ENCODE results near the gene CUL4B. TPM values are rescaled to one million over a fixed set of nuclear protein-coding genes. Genes with fewer than 3 reads are reported as not detected.
"Not testable (repeated sequence)": the region's sequence is repeated elsewhere in the genome, so short reads cannot be mapped to it uniquely, and the experiment has no call there.

The CUL4B gene
- polyA plus RNA-seq, 5 donors: 48.0 to 79.7 (median 73.0) TPM

GRCh38 chrX:120536061-120536460 lies 24.7 kb downstream of the CUL4B start:
- DNase-seq: no peak

- no peak for DNase-seq
Observed at GRCh38 chrX:120534413-120535205, 26.2 kb downstream of the CUL4B start.

- DNase-seq: no peak
Observed at GRCh38 chrX:120522820-120523219, 37.9 kb downstream of the CUL4B start.

GRCh38 chrX:120517936-120518335 lies 42.8 kb downstream of the CUL4B start:
- no peak for DNase-seq

GRCh38 chrX:120514236-120514635 lies 46.5 kb downstream of the CUL4B start:
- no peak for DNase-seq

GRCh38 chrX:120512627-120513026 lies 48.1 kb downstream of the CUL4B start:
- DNase-seq: no peak

- DNase-seq: no peak
Observed at GRCh38 chrX:120512222-120512621, 48.5 kb downstream of the CUL4B start.

GRCh38 chrX:120504569-120504968 lies 56.2 kb downstream of the CUL4B start:
- DNase-seq: no peak

- no peak for DNase-seq
Observed at GRCh38 chrX:120499301-120500072, 61.3 kb downstream of the CUL4B start.

GRCh38 chrX:120490119-120490518 lies 70.6 kb downstream of the CUL4B start:
- DNase-seq: not testable (repeated sequence)

- DNase-seq: no peak
Observed at GRCh38 chrX:120486786-120487185, 74.0 kb downstream of the CUL4B start.

GRCh38 chrX:120485638-120486520 lies 74.9 kb downstream of the CUL4B start:
- DNase-seq: peak; percentile 74 to 78

GRCh38 chrX:120485315-120485637 lies 75.5 kb downstream of the CUL4B start:
- DNase-seq: no peak

- no peak for DNase-seq
Observed at GRCh38 chrX:120477453-120477852, 83.3 kb downstream of the CUL4B start.

GRCh38 chrX:120476714-120477113 lies 84.0 kb downstream of the CUL4B start:
- no peak for DNase-seq

- DNase-seq: not testable (repeated sequence)
Observed at GRCh38 chrX:120475447-120475846, 85.3 kb downstream of the CUL4B start.

Other genes with a start within 250 kb of the CUL4B start
- gene TMEM255A, start 249.5 kb downstream of the CUL4B start, polyA plus RNA-seq (ENCODE audit: insufficient read depth in 1 of 5, insufficient read length in 5 of 5, low replicate concordance in 1 of 5): 1 to 10 TPM; 1.0 to 2.3 (median 1.3) TPM
- 1 to 10 TPM in 1 of 5 donors, under 1 TPM in 3, not detected in 1; 0.04 to 7.7 (median 0.21) TPM for gene ATP1B4, start 198.9 kb downstream of the CUL4B start, polyA plus RNA-seq (ENCODE audit: insufficient read depth in 1 of 5, insufficient read length in 5 of 5, low replicate concordance in 1 of 5)
- 10 to 100 TPM; 76.4 to 96.8 (median 93.9) TPM for gene LAMP2, start 91.7 kb downstream of the CUL4B start, polyA plus RNA-seq (ENCODE audit: insufficient read depth in 1 of 5, insufficient read length in 5 of 5, low replicate concordance in 1 of 5)
- 10 to 100 TPM; 50.9 to 63.6 (median 56.6) TPM for gene MCTS1, start 43.1 kb upstream of the CUL4B start, polyA plus RNA-seq (ENCODE audit: insufficient read depth in 1 of 5, insufficient read length in 5 of 5, low replicate concordance in 1 of 5)
- 10 to 100 TPM; 20.1 to 26.0 (median 22.8) TPM for gene C1GALT1C1, start 69.1 kb upstream of the CUL4B start, polyA plus RNA-seq (ENCODE audit: insufficient read depth in 1 of 5, insufficient read length in 5 of 5, low replicate concordance in 1 of 5)